ENCODE measurements around the gene PTPRA.

DNA sequence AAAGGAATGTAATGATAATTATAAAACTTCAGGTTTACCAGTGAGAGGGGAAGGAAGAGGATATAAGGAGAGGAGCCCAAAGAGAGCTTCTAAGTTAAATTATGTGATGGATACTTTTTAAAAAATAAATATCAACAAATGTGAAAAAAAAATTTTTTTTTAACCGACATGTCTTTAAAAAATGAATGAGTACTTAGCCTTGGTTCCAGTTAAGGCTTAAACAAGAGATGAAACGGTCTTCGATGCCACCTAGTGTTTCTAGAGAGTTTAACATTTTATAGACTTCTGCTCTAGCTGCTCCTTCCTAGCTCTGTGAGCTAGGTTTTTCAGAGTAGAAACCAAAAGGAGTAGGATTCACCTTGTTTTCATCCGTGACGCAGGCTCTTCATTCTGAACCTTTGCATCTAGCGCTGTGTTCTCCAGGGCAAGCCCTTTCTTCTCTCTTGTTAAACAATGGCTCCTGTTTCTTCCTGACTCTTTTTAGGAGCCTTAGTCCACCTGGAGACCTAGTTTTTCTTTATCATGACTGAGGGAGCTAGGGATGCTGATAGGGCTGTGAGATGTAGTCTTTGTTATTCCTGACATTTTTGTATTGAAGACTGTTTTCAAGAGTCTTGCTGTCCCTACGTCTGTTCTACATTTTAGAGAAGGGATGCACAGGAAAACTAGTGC is 127.7 kb downstream of the PTPRA start:
- TF ChIP-seq, protein P1, sequence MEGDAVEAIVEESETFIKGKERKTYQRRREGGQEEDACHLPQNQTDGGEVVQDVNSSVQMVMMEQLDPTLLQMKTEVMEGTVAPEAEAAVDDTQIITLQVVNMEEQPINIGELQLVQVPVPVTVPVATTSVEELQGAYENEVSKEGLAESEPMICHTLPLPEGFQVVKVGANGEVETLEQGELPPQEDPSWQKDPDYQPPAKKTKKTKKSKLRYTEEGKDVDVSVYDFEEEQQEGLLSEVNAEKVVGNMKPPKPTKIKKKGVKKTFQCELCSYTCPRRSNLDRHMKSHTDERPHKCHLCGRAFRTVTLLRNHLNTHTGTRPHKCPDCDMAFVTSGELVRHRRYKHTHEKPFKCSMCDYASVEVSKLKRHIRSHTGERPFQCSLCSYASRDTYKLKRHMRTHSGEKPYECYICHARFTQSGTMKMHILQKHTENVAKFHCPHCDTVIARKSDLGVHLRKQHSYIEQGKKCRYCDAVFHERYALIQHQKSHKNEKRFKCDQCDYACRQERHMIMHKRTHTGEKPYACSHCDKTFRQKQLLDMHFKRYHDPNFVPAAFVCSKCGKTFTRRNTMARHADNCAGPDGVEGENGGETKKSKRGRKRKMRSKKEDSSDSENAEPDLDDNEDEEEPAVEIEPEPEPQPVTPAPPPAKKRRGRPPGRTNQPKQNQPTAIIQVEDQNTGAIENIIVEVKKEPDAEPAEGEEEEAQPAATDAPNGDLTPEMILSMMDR (IDR thresholded peaks at IDR 0.05 in 4 of 5, conservative IDR thresholded peaks at IDR 0.05 in 1 of 5): peak in 4 of 5 experiments; percentile 30 to 48 (median 40)
- no peak for TF ChIP-seq POLR2A (IDR thresholded peaks at IDR 0.05)

Measured in gastrocnemius medialis (tissue), 4 donors.